ENCODE results near the gene POLR2B. TPM values are rescaled to one million over a fixed set of nuclear protein-coding genes. Genes with fewer than 3 reads are reported as not detected.

POLR2B gene
- total RNA-seq, 1 experiment from 2014 or later: 129 TPM

DNA sequence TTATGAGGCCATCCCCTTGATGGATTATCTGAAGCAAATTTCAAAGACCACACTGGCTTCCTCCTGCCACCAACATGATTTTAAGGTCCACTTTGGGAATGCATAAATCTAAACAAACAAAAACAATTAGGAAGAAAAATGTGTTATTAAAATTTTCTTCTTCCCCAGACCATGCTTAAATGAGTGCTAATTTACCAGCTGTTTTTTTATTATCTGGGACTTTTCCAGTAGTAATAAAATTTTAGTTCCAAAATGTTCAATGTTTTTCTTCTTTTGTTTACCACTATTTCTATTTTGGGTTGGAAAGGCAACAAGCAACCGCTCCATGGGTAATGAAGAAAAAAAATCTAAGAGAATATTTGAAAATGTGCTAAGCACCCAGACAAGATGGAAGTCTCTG is 62.3 kb downstream of the POLR2B start:
- TF ChIP-seq RAD21 (IDR thresholded peaks at IDR 0.05; ENCODE audit: low read depth) (no peak), ZNF274 (IDR thresholded peaks at IDR 0.05; ENCODE audit: low read depth, low read length) (no peak), EZH2phosphoT487 (IDR thresholded peaks at IDR 0.05; ENCODE audit: borderline replicate concordance) (no peak), EGR1 (IDR thresholded peaks at IDR 0.05; ENCODE audit: low read depth) (no peak), POLR2AphosphoS5 (IDR thresholded peaks at IDR 0.05; ENCODE audit: low read depth, low read length) (no peak)
- no peak overlapping the region for H3K27ac ChIP-seq (ENCODE audit: low read depth, low read length)
- POLR2A ChIA-PET: no interaction called here
- CTCF ChIA-PET: no interaction called here
- intact Hi-C loops (cut with micrococcal nuclease): no loop called here
- H3K79me2 ChIP-seq (ENCODE audit: insufficient read depth, low read length): no peaks in the 10 kb centered on the region
- H3K4me3 ChIP-seq (replicated peaks in 1 of 2; ENCODE audit: low read depth in 1 of 2, low read length in 2 of 2): no peak overlapping the region
- DNase-seq (ENCODE audit: low read depth, low spot score) (no peak), ATAC-seq (no peak)
- H3K9me2 ChIP-seq (ENCODE audit: insufficient read depth): no peaks in the 10 kb centered on the region
- H4K20me1 ChIP-seq (ENCODE audit: insufficient read depth): no peaks in the 10 kb centered on the region
- H3K9me3 ChIP-seq (ENCODE audit: control insufficient read depth in 1 of 2, insufficient read depth in 1 of 2, low read depth in 1 of 2, low read length in 2 of 2): no peaks in the 10 kb centered on the region
- no peaks in the 10 kb centered on the region for H3K36me3 ChIP-seq (ENCODE audit: control insufficient read depth in 1 of 2, insufficient read depth in 2 of 2, low read length in 2 of 2)
- no peak overlapping the region for H3K9ac ChIP-seq (ENCODE audit: low read length)
- H3K4me2 ChIP-seq (ENCODE audit: low read length): no peak overlapping the region
- H2AFZ ChIP-seq (ENCODE audit: low read depth, low read length, poor library complexity, severe bottlenecking): no peak overlapping the region
- H3K27me3 ChIP-seq (ENCODE audit: insufficient read depth, low read length): no peaks in the 10 kb centered on the region
- no TSS peak for BruUV-seq (replicated peaks)
- RAD21 ChIA-PET (ENCODE audit: low non-redundant PET in 1 of 2, low total read pairs in 2 of 2, uncharacterized antibody in 2 of 2, unreplicated experiment in 2 of 2): no interaction called here
- H3K4me1 ChIP-seq (ENCODE audit: control insufficient read depth in 1 of 2, insufficient read depth in 2 of 2, low read length in 2 of 2): 0 out of 4 replicates have a peak, but pooled peaks cover 0 to 4% of the 10 kb centered on the region in 2 experiments

DNA sequence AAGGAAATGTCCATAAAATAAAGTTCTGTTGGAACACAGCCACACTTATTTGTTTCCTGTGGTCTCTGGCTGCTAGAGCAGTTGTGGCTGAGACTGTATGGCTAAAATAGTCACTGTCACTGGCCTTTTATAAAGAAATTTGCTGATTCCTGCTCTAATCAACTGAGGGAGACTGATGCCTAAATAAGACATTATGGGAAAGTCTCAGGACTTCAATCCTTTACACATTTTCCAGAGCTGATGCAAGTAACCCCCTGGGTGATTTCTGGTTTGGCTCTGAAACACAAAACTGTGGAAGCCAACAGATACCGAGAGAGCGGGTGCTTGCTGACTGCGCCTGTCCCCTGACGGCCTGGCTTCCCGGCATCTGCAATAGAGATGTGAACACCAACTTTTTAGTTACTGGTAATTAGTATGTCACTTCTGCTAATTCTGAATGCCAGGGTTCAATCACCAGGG is 64.0 kb downstream of the POLR2B start:
- H3K4me1 ChIP-seq (ENCODE audit: control insufficient read depth in 1 of 2, insufficient read depth in 2 of 2, low read length in 2 of 2): 0 out of 4 replicates have a peak, but pooled peaks cover 0 to 4% of the 10 kb centered on the region in 2 experiments
- POLR2A ChIA-PET: no interaction called here

More for the DNA sequence above, 64.0 kb downstream of the POLR2B start:
- no peaks in the 10 kb centered on the region for H3K9me3 ChIP-seq (ENCODE audit: control insufficient read depth in 1 of 2, insufficient read depth in 1 of 2, low read depth in 1 of 2, low read length in 2 of 2)
- no peaks in the 10 kb centered on the region for H3K79me2 ChIP-seq (ENCODE audit: insufficient read depth, low read length)
- TF ChIP-seq RAD21 (IDR thresholded peaks at IDR 0.05; ENCODE audit: low read depth) (no peak), POLR2AphosphoS5 (IDR thresholded peaks at IDR 0.05; ENCODE audit: low read depth, low read length) (no peak), JUND (IDR thresholded peaks at IDR 0.05) (no peak), EZH2phosphoT487 (IDR thresholded peaks at IDR 0.05; ENCODE audit: borderline replicate concordance) (no peak), ZNF274 (IDR thresholded peaks at IDR 0.05; ENCODE audit: low read depth, low read length) (no peak), CBX3 (IDR thresholded peaks at IDR 0.05; ENCODE audit: low read depth) (no peak), YY1 (IDR thresholded peaks at IDR 0.05; ENCODE audit: extremely low read depth, insufficient replicate concordance, low read depth, low read length) (no peak), SRF (IDR thresholded peaks at IDR 0.05; ENCODE audit: low read depth) (no peak), TCF7L2 (IDR thresholded peaks at IDR 0.05; ENCODE audit: borderline replicate concordance, extremely low read depth, insufficient read depth, insufficient read length) (no peak), SP1 (IDR thresholded peaks at IDR 0.05; ENCODE audit: low read depth) (no peak), FOSL1 (IDR thresholded peaks at IDR 0.05; ENCODE audit: low read depth) (no peak), ZFX (IDR thresholded peaks at IDR 0.05) (no peak), CEBPB (IDR thresholded peaks at IDR 0.05; ENCODE audit: low read depth) (no peak)
- TF ChIP-seq, protein P1, sequence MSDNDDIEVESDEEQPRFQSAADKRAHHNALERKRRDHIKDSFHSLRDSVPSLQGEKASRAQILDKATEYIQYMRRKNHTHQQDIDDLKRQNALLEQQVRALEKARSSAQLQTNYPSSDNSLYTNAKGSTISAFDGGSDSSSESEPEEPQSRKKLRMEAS (IDR thresholded peaks at IDR 0.05): no peak
- TF ChIP-seq, protein P2, sequence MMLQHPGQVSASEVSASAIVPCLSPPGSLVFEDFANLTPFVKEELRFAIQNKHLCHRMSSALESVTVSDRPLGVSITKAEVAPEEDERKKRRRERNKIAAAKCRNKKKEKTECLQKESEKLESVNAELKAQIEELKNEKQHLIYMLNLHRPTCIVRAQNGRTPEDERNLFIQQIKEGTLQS (IDR thresholded peaks at IDR 0.05): no peak
- TF ChIP-seq, protein P3, sequence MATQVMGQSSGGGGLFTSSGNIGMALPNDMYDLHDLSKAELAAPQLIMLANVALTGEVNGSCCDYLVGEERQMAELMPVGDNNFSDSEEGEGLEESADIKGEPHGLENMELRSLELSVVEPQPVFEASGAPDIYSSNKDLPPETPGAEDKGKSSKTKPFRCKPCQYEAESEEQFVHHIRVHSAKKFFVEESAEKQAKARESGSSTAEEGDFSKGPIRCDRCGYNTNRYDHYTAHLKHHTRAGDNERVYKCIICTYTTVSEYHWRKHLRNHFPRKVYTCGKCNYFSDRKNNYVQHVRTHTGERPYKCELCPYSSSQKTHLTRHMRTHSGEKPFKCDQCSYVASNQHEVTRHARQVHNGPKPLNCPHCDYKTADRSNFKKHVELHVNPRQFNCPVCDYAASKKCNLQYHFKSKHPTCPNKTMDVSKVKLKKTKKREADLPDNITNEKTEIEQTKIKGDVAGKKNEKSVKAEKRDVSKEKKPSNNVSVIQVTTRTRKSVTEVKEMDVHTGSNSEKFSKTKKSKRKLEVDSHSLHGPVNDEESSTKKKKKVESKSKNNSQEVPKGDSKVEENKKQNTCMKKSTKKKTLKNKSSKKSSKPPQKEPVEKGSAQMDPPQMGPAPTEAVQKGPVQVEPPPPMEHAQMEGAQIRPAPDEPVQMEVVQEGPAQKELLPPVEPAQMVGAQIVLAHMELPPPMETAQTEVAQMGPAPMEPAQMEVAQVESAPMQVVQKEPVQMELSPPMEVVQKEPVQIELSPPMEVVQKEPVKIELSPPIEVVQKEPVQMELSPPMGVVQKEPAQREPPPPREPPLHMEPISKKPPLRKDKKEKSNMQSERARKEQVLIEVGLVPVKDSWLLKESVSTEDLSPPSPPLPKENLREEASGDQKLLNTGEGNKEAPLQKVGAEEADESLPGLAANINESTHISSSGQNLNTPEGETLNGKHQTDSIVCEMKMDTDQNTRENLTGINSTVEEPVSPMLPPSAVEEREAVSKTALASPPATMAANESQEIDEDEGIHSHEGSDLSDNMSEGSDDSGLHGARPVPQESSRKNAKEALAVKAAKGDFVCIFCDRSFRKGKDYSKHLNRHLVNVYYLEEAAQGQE (IDR thresholded peaks at IDR 0.05; ENCODE audit: low read depth): no peak
- no peaks in the 10 kb centered on the region for H3K9me2 ChIP-seq (ENCODE audit: insufficient read depth)
- ATAC-seq (no peak), DNase-seq (ENCODE audit: low read depth, low spot score) (no peak)
- no peak overlapping the region for H3K4me2 ChIP-seq (ENCODE audit: low read length)
- no peaks in the 10 kb centered on the region for H3K36me3 ChIP-seq (ENCODE audit: control insufficient read depth in 1 of 2, insufficient read depth in 2 of 2, low read length in 2 of 2)
- H3K9ac ChIP-seq (ENCODE audit: low read length): no peak overlapping the region
- H2AFZ ChIP-seq (ENCODE audit: low read depth, low read length, poor library complexity, severe bottlenecking): no peak overlapping the region
- CTCF ChIA-PET: no interaction called here
- H4K20me1 ChIP-seq (ENCODE audit: insufficient read depth): no peaks in the 10 kb centered on the region
- RAD21 ChIA-PET (ENCODE audit: low non-redundant PET in 1 of 2, low total read pairs in 2 of 2, uncharacterized antibody in 2 of 2, unreplicated experiment in 2 of 2): no interaction called here
- H3K27ac ChIP-seq (ENCODE audit: low read depth, low read length): no peak overlapping the region
- H3K27me3 ChIP-seq (ENCODE audit: insufficient read depth, low read length): no peaks in the 10 kb centered on the region
- no TSS peak for BruUV-seq (replicated peaks)
- no peak overlapping the region for H3K4me3 ChIP-seq (replicated peaks in 1 of 2; ENCODE audit: low read depth in 1 of 2, low read length in 2 of 2)
- intact Hi-C loops (cut with micrococcal nuclease): no loop called here
